ENCODE results near the gene MYO9B.
A peak's percentile ranks its signal among the peaks of the same experiment; 100 is the strongest.

MYO9B gene

DNA sequence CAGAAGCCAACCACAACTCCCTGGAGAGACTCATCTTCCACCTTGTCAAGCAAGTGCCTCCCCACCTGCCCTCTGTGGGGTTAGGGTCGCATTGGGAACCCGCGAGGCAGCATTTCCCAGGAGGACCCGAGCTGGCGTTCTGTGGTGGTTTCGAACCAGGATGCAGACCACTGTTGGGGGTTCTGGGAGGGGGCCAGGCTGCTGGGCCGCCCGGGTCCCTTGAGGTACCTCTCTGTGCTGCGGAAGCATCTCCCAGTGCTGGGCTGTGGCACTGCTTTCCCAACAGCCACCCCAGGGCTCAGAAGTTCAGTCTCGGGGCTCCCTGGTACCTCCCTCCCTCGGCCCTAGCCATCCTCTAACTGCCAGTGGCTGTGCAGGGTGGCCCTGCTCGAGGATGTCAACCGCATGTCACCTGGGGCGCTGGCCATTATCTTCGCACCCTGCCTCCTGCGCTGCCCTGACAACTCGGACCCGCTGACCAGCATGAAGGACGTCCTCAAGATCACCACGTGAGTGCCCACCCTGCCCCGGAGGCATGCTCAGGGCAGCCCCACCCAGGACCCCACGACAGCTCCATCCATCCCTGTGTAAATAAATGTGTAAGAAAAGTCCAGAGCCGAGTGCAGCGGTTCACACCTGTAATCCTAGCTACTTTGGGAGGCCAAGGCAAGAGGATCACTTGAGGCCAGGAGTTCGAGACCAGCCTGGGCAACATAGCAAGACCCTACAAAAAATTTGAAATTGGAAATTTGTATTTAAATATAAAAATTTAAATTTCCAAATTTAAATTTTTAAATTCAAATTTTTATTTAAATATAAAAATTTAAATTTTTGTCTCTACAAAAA is 131.4 kb downstream of the MYO9B start:
- TF ChIP-seq, protein P1, sequence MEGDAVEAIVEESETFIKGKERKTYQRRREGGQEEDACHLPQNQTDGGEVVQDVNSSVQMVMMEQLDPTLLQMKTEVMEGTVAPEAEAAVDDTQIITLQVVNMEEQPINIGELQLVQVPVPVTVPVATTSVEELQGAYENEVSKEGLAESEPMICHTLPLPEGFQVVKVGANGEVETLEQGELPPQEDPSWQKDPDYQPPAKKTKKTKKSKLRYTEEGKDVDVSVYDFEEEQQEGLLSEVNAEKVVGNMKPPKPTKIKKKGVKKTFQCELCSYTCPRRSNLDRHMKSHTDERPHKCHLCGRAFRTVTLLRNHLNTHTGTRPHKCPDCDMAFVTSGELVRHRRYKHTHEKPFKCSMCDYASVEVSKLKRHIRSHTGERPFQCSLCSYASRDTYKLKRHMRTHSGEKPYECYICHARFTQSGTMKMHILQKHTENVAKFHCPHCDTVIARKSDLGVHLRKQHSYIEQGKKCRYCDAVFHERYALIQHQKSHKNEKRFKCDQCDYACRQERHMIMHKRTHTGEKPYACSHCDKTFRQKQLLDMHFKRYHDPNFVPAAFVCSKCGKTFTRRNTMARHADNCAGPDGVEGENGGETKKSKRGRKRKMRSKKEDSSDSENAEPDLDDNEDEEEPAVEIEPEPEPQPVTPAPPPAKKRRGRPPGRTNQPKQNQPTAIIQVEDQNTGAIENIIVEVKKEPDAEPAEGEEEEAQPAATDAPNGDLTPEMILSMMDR (conservative IDR thresholded peaks at IDR 0.05; ENCODE audit: control insufficient read depth, insufficient read depth, low read depth, low read length), result no peak
- DNase-seq (ENCODE audit: low read depth), result no peak

GRCh38 chr19:17209126-17210036 is 133.8 kb downstream of the MYO9B start:
- TF ChIP-seq, protein P1 (conservative IDR thresholded peaks at IDR 0.05; ENCODE audit: control insufficient read depth, insufficient read depth, low read depth, low read length), result no peak
- no peak overlapping the region for H3K4me3 ChIP-seq (ENCODE audit: control insufficient read depth, low read depth, low read length)
- DNase-seq (ENCODE audit: low read depth), result peak; percentile 51

More for the DNA sequence above, 131.4 kb downstream of the MYO9B start:
- H3K4me3 ChIP-seq (ENCODE audit: control insufficient read depth, low read depth, low read length), result no peak overlapping the region

DNA sequence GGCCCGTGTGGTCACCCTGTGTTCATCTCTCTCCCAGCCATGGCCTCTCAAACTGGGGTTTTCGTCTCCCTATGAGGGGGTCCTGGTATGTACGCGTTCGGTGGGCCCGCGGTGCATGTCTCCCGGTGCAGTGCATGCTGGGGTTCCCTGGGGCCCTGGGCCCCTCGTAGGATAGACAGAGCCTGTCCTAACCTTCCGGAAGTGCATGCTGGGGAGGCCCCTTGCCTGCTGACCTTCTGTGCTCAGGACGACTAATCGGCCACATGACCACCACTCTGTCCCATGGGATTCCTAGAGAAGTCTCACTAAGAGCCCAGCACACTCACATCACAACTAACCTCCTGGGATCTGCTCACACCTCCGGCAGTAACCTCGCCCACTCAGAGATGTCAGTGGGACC is 134.7 kb downstream of the MYO9B start:
- no peak overlapping the region for H3K4me3 ChIP-seq (ENCODE audit: control insufficient read depth, low read depth, low read length)
- TF ChIP-seq, protein P1 (conservative IDR thresholded peaks at IDR 0.05; ENCODE audit: control insufficient read depth, insufficient read depth, low read depth, low read length), result no peak
- peak; percentile 45 for DNase-seq (ENCODE audit: low read depth)

GRCh38 chr19:17211547-17212446 is 136.2 kb downstream of the MYO9B start:
- no peak for DNase-seq (ENCODE audit: low read depth)
- TF ChIP-seq, protein P1 (conservative IDR thresholded peaks at IDR 0.05; ENCODE audit: control insufficient read depth, insufficient read depth, low read depth, low read length), result no peak
- no peak overlapping the region for H3K4me3 ChIP-seq (ENCODE audit: control insufficient read depth, low read depth, low read length)

- TF ChIP-seq, protein P1 (conservative IDR thresholded peaks at IDR 0.05; ENCODE audit: control insufficient read depth, insufficient read depth, low read depth, low read length), result no peak
- H3K4me3 ChIP-seq (ENCODE audit: control insufficient read depth, low read depth, low read length), result no peak overlapping the region
- DNase-seq (ENCODE audit: low read depth), result no peak
These were observed 137.8 kb downstream of the MYO9B start for GRCh38 chr19:17213334-17213733.
